Astrocyte (in vitro differentiated cells and primary cell): ENCODE data around the gene HS3ST1. TPM values are rescaled to one million over a fixed set of nuclear protein-coding genes. Genes with fewer than 3 reads are reported as not detected.

ENCODE experiments used
- DNase-seq: peaks from one replicate; pipeline ENCODE4 v3.0.0-alpha.2; 2010; ENCODE audit warnings: low read depth
- FAIRE-seq: peaks from 2 replicates; lab custom pipeline; 2011; peaks lifted over from hg19 to GRCh38; lab: Jason Lieb, UNC
- H2AFZ ChIP-seq: 2 replicates; pipeline ENCODE4 v1.6.0; 2012; ENCODE audit warnings: low read depth, low read length, inconsistent platforms
- H3K27ac ChIP-seq: 2 replicates; pipeline ENCODE4 v1.5.1; 2011; ENCODE audit warnings: low read depth, low read length, inconsistent platforms
- H3K27me3 ChIP-seq: 2 replicates; pipeline ENCODE4 v1.6.0; 2011; ENCODE audit warnings: low read length, inconsistent platforms; ENCODE audit not compliant: insufficient read depth
- H3K36me3 ChIP-seq: 2 replicates; pipeline ENCODE4 v1.5.1; 2011; ENCODE audit warnings: low read length, inconsistent platforms; ENCODE audit not compliant: insufficient read depth
- H3K4me1 ChIP-seq: 2 replicates; pipeline ENCODE4 v1.5.1; 2011; ENCODE audit warnings: low read length, inconsistent platforms; ENCODE audit not compliant: insufficient read depth
- H3K4me2 ChIP-seq: 2 replicates; pipeline ENCODE4 v1.6.0; 2012; ENCODE audit warnings: low read length, inconsistent platforms
- H3K4me3 ChIP-seq: 2 replicates; pipeline ENCODE4 v1.5.1; 2011; ENCODE audit warnings: low read depth, mild to moderate bottlenecking, low read length, inconsistent platforms; ENCODE audit not compliant: insufficient read depth
- H3K79me2 ChIP-seq: 2 replicates; pipeline ENCODE4 v1.6.0; 2012; ENCODE audit warnings: mild to moderate bottlenecking, low read length, inconsistent platforms; ENCODE audit not compliant: insufficient read depth
- H3K9ac ChIP-seq: 2 replicates; pipeline ENCODE4 v1.6.0; 2012; ENCODE audit warnings: mild to moderate bottlenecking, low read length, inconsistent platforms
- H3K9me3 ChIP-seq: 2 replicates; pipeline ENCODE4 v1.5.1; 2012; ENCODE audit warnings: low read depth, mild to moderate bottlenecking, low read length, inconsistent platforms; ENCODE audit not compliant: insufficient read depth
- H4K20me1 ChIP-seq: 2 replicates; pipeline ENCODE4 v1.6.0; 2012; ENCODE audit warnings: low read length, inconsistent platforms; ENCODE audit not compliant: insufficient read depth
- H3K27ac Mint-ChIP-seq: one replicate; pipeline ENCODE4 v1.8.0; 2021; ENCODE audit warnings: mild to moderate bottlenecking, mixed read lengths; ENCODE audit not compliant: unreplicated experiment
- H3K27me3 Mint-ChIP-seq: one replicate; pipeline ENCODE4 v1.8.0; 2021; ENCODE audit warnings: low read depth, mixed read lengths; ENCODE audit not compliant: unreplicated experiment
- H3K36me3 Mint-ChIP-seq: one replicate; pipeline ENCODE4 v1.8.0; 2021; ENCODE audit warnings: low read depth, mixed read lengths; ENCODE audit not compliant: unreplicated experiment
- H3K4me1 Mint-ChIP-seq: one replicate; pipeline ENCODE4 v1.8.0; 2021; ENCODE audit warnings: low read depth, mixed read lengths; ENCODE audit not compliant: unreplicated experiment
- H3K4me3 Mint-ChIP-seq: one replicate; pipeline ENCODE4 v1.8.0; 2021; ENCODE audit warnings: mild to moderate bottlenecking, moderate library complexity, mixed read lengths; ENCODE audit not compliant: unreplicated experiment
- H3K9me3 Mint-ChIP-seq: one replicate; pipeline ENCODE4 v1.8.0; 2021; ENCODE audit warnings: mild to moderate bottlenecking, mixed read lengths; ENCODE audit not compliant: unreplicated experiment
- EZH2 ChIP-seq: IDR thresholded peaks from 2 replicates; pipeline ENCODE4 v1.6.1; 2012; ENCODE audit warnings: mild to moderate bottlenecking, low read length, inconsistent platforms; ENCODE audit not compliant: insufficient read depth
- total RNA-seq: library from RNA; stranded (reverse); gene quantifications from 2 replicates; pipeline ENCODE4 v1.2.1, GENCODE V29; 2021
- TF ChIP-seq, protein P1 (sequence below): IDR thresholded peaks from 2 replicates; pipeline ENCODE4 v1.5.1; 2011; ENCODE audit warnings: low read depth, mild to moderate bottlenecking, inconsistent platforms, low read length, moderate library complexity; ENCODE audit not compliant: insufficient read depth

The HS3ST1 gene
- total RNA-seq, 1 donor from 2014 or later = 0.18 TPM

DNA sequence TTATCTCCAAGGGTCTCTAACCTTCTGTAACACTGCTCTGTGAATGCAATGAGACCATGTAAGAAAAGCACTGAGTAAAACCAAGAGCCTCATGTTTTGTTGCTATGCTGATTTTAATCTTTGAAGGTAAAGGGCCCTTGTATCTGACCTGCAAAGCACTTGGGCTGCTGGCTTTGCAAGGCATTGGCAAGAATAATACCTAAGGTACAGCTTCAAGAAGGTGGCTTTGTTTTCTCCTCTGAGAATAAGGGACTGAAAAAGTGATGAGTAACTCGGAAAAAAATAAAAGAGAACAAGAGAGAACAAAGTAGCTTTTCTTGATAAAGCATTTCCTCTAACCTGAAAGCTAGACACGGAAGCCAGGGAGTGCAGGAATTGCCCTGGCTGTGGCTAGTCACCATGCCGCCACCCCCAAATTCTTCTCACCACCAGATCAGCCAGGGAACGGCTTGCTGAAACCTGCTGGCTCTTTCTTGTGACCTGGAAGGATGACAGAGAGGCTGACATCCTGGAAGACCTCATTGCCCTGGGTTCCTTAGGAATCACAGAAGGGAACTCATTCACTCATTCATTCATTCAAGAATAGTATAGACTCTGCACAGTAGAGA lies 41.8 kb upstream of the HS3ST1 start:
- no peaks in the 10 kb centered on the region for H3K9me3 ChIP-seq
- Mint-ChIP-seq H3K27ac (no peak overlapping the region), H3K4me1 (peaks cover 12% of the 10 kb centered on the region), H3K36me3 (no peaks in the 10 kb centered on the region), H3K9me3 (no peaks in the 10 kb centered on the region), H3K4me3 (no peak overlapping the region), H3K27me3 (peaks cover 2% of the 10 kb centered on the region)
- no peak overlapping the region for H3K9ac ChIP-seq
- no peak overlapping the region for H3K4me3 ChIP-seq
- TF ChIP-seq, protein P1, sequence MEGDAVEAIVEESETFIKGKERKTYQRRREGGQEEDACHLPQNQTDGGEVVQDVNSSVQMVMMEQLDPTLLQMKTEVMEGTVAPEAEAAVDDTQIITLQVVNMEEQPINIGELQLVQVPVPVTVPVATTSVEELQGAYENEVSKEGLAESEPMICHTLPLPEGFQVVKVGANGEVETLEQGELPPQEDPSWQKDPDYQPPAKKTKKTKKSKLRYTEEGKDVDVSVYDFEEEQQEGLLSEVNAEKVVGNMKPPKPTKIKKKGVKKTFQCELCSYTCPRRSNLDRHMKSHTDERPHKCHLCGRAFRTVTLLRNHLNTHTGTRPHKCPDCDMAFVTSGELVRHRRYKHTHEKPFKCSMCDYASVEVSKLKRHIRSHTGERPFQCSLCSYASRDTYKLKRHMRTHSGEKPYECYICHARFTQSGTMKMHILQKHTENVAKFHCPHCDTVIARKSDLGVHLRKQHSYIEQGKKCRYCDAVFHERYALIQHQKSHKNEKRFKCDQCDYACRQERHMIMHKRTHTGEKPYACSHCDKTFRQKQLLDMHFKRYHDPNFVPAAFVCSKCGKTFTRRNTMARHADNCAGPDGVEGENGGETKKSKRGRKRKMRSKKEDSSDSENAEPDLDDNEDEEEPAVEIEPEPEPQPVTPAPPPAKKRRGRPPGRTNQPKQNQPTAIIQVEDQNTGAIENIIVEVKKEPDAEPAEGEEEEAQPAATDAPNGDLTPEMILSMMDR = no peak
- TF ChIP-seq EZH2 = no peak
- FAIRE-seq = no peak
- DNase-seq = no peak
- H3K79me2 ChIP-seq = no peaks in the 10 kb centered on the region
- H2AFZ ChIP-seq = no peak overlapping the region
- no peaks in the 10 kb centered on the region for H3K27me3 ChIP-seq
- H3K4me1 ChIP-seq = no peaks in the 10 kb centered on the region
- H3K36me3 ChIP-seq = no peaks in the 10 kb centered on the region
- H3K4me2 ChIP-seq = no peak overlapping the region
- no peaks in the 10 kb centered on the region for H4K20me1 ChIP-seq
- no peak overlapping the region for H3K27ac ChIP-seq

DNA sequence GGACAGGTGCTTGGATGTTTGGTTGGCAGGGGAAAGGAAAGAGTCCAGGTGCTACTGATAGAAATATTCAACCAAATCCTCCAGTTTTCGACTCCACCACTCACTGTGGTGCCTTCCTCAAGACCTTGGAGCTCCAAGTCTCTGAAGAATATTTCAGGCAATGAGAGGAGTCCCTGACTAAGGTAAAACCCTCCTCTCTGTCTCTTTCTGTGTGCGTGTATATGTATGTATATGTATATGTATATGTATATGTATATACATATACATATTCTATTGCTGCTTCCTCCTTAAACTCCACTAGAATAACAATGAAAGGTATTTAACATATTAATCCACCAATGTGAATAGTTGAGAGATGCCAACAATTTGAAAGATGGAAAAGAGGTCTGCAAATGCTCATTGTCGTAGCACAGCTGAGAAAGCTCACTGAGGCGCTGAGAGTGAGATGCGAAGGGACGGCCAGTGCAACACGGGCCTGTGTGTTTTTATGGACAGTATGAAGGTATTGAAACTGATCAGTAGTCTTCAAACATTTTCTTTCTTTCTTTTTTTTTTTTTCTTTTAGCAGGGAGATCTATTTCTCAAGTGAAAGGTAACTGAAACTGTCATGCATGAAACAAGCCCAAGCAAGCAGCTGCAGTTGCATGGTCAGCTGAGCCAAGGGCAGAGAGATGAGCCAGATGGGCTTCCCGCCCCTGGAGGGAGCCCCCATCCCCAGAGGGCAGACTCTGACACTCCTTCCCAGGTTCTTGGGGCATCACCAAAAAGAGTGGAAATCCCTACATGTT lies 41.1 kb upstream of the HS3ST1 start:
- Mint-ChIP-seq H3K4me3 (no peak overlapping the region), H3K27me3 (peaks cover 2% of the 10 kb centered on the region), H3K4me1 (peaks cover 12% of the 10 kb centered on the region), H3K9me3 (no peaks in the 10 kb centered on the region), H3K36me3 (no peaks in the 10 kb centered on the region), H3K27ac (no peak overlapping the region)
- H3K36me3 ChIP-seq = no peaks in the 10 kb centered on the region
- TF ChIP-seq, protein P1 = no peak
- no peak for TF ChIP-seq EZH2
- H3K4me3 ChIP-seq = no peak overlapping the region
- DNase-seq (no peak), FAIRE-seq (no peak)
- H3K9ac ChIP-seq = no peak overlapping the region
- no peaks in the 10 kb centered on the region for H3K79me2 ChIP-seq
- H2AFZ ChIP-seq = no peak overlapping the region
- no peaks in the 10 kb centered on the region for H3K4me1 ChIP-seq
- H3K27ac ChIP-seq = no peak overlapping the region
- no peak overlapping the region for H3K4me2 ChIP-seq
- no peaks in the 10 kb centered on the region for H4K20me1 ChIP-seq
- no peaks in the 10 kb centered on the region for H3K9me3 ChIP-seq
- H3K27me3 ChIP-seq = no peaks in the 10 kb centered on the region

DNA sequence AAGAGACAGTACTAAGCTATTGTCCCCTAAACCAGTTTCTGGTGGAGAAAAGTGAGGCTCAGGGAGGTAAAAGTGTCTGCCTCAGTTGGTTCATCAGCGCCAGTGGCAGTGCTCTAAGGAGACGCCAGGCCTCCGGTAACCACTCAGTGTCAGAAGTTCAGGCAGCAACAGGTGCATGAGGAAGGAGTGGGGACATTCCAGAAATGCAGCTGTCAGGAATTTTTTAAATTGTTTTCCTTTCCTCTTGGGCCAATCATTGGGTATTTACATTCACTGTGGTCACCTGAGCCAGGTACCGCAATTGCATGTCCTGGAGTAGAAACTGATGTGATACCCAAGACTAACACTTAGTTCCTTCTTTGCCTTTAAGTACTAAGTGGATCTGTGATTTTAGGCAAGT lies 40.2 kb upstream of the HS3ST1 start:
- Mint-ChIP-seq H3K36me3 (no peaks in the 10 kb centered on the region), H3K4me1 (peaks cover 12% of the 10 kb centered on the region), H3K9me3 (no peaks in the 10 kb centered on the region), H3K4me3 (no peak overlapping the region), H3K27me3 (peaks cover 5% of the 10 kb centered on the region), H3K27ac (no peak overlapping the region)
- Histone ChIP-seq H3K4me3 (no peak overlapping the region), H3K79me2 (no peaks in the 10 kb centered on the region), H4K20me1 (no peaks in the 10 kb centered on the region), H3K4me2 (no peak overlapping the region), H3K27ac (no peak overlapping the region), H3K9ac (no peak overlapping the region), H3K9me3 (no peaks in the 10 kb centered on the region), H3K4me1 (no peaks in the 10 kb centered on the region), H2AFZ (no peak overlapping the region), H3K27me3 (no peaks in the 10 kb centered on the region), H3K36me3 (no peaks in the 10 kb centered on the region)
- TF ChIP-seq EZH2 = no peak
- TF ChIP-seq, protein P1 = no peak
- FAIRE-seq (no peak), DNase-seq (no peak)
